Caki2 (cell line): Measurements from ENCODE around the gene SEMA5B. TPM values are rescaled to one million over a fixed set of nuclear protein-coding genes. Genes with fewer than 3 reads are reported as not detected.

Experiments used
- total RNA-seq: library from RNA; depleted of rRNA; stranded (reverse); fragments of >200 nt; shearing (Covaris generic); gene quantifications from 2 replicates; pipeline ENCODE4 v1.2.3, GENCODE V29; 2014; ENCODE audit warnings: low replicate concordance; rRNA removed

The SEMA5B gene
- total RNA-seq, 1 experiment from 2014 or later, result 0.07 TPM

Other genes starting within 250 kb of the SEMA5B start
- gene HSPBAP1, start 233.9 kb downstream of the SEMA5B start, total RNA-seq, result 2.0 and 4.8 TPM in 2 replicates
- 1.9 and 2.7 TPM in 2 replicates for gene SLC49A4, start 232.7 kb downstream of the SEMA5B start, total RNA-seq
- gene PDIA5, start 39.3 kb upstream of the SEMA5B start, total RNA-seq, result 13.3 and 18.8 TPM in 2 replicates
- gene SEC22A, start 174.2 kb upstream of the SEMA5B start, total RNA-seq, result 21.7 and 62.8 TPM in 2 replicates